GM12878 (cell line): ENCODE results near the gene BMPR1B. TPM values are rescaled to one million over a fixed set of nuclear protein-coding genes. Genes with fewer than 3 reads are reported as not detected.

Experiments used
- ATAC-seq: fragments of 200-7000 bp; cut with Tn5 transposase; 3 replicates; pipeline ENCODE4 v1.9.1; 2020; ENCODE audit warnings: mild to moderate bottlenecking, moderate library complexity
- BruUV-seq: library from RNA; stranded (reverse); fragments of 400-500 nt; replicated peaks from 2 replicates; lab custom pipeline; 2021; lab: Mats Ljungman, UMichigan
- CTCF ChIA-PET: fragments of 300-600 bp; sonication (Branson Sonifier 250); formaldehyde crosslinking; extraction: SDS; loops from one replicate; lab custom pipeline; 2021; ENCODE audit warnings: inconsistent platforms; lab: Yijun Ruan, JAX
- POLR2A ChIA-PET: fragments of 350-600 bp; formaldehyde crosslinking; extraction: SDS; loops from one replicate; lab custom pipeline; 2021; ENCODE audit warnings: inconsistent platforms; lab: Charles Lee
- RAD21 ChIA-PET: fragments of 300-600 bp; sonication (Branson Sonifier 250); formaldehyde crosslinking; loops from one replicate; lab custom pipeline; 2023; ENCODE audit warnings: antibody characterized with exemption; ENCODE audit not compliant: unreplicated experiment; lab: Charles Lee
- SMC1A ChIA-PET: fragments of 300-600 bp; sonication (Branson Sonifier 250); formaldehyde crosslinking; loops from one replicate; lab custom pipeline; 2023; ENCODE audit not compliant: unreplicated experiment, uncharacterized antibody; lab: Charles Lee
- DNase-seq: peaks from one replicate; pipeline ENCODE4 v3.0.0-alpha.2; 2011; ENCODE audit warnings: low read depth, low spot score
- FAIRE-seq: peaks from 3 replicates; lab custom pipeline; 2011; peaks lifted over from hg19 to GRCh38; lab: Jason Lieb, UNC
- H2AFZ ChIP-seq: 2 replicates; pipeline ENCODE4 v1.6.0; 2011; ENCODE audit warnings: low read depth, low read length, control low read depth; ENCODE audit not compliant: control insufficient read depth
- H3K27ac ChIP-seq: 2 replicates; pipeline ENCODE4 v1.5.1; 2011; ENCODE audit warnings: control low read depth; ENCODE audit not compliant: control insufficient read depth, insufficient read depth
- H3K27me3 ChIP-seq, 2 experiments: replicated peaks in 1 of 2; 2 replicates each; pipeline versions ENCODE4 v1.6.0 to v1.6.1; 2011; ENCODE audit warnings: low read length in 1 of 2; ENCODE audit not compliant: control insufficient read depth in 2 of 2, insufficient read depth in 2 of 2
- H3K36me3 ChIP-seq, 2 experiments: 2 replicates each; pipeline ENCODE4 v1.5.1; 2011; ENCODE audit warnings: low read length in 1 of 2; ENCODE audit not compliant: control insufficient read depth in 2 of 2, insufficient read depth in 2 of 2
- H3K4me1 ChIP-seq: 2 replicates; pipeline ENCODE4 v1.6.1; 2011; ENCODE audit warnings: mild to moderate bottlenecking, low read length, moderate library complexity, mixed read lengths; ENCODE audit not compliant: control insufficient read depth, insufficient read depth
- H3K4me2 ChIP-seq: 2 replicates; pipeline ENCODE4 v1.6.0; 2011; ENCODE audit warnings: control low read depth; ENCODE audit not compliant: control insufficient read depth, insufficient read depth
- H3K4me3 ChIP-seq: fragments of 200-600 bp; sonication (generic); 2 replicates; pipeline ENCODE4 v1.5.1; 2016
- H3K79me2 ChIP-seq: 2 replicates; pipeline ENCODE4 v1.6.0; 2011; ENCODE audit warnings: low read length; ENCODE audit not compliant: control insufficient read depth, insufficient read depth
- H3K9ac ChIP-seq: 2 replicates; pipeline ENCODE4 v1.8.0; 2011; ENCODE audit warnings: low read length, control low read depth, mixed read lengths; ENCODE audit not compliant: control insufficient read depth, insufficient read depth
- H3K9me3 ChIP-seq: replicated peaks from 3 replicates; pipeline ENCODE4 v1.5.1; 2011; ENCODE audit warnings: mild to moderate bottlenecking, low read length; ENCODE audit not compliant: control insufficient read depth, insufficient read depth
- H4K20me1 ChIP-seq: 2 replicates; pipeline ENCODE4 v1.6.0; 2011; ENCODE audit not compliant: control insufficient read depth, insufficient read depth
- ASH2L ChIP-seq: fragments of 300-600, 200-600 bp; sonication (generic); IDR thresholded peaks from 2 replicates; pipeline ENCODE4 v1.6.1; 2017; ENCODE audit warnings: low read depth, mild to moderate bottlenecking, borderline replicate concordance
- BACH1 ChIP-seq: fragments of 450-650 bp; IDR thresholded peaks from 2 replicates; pipeline ENCODE4 v1.6.1; 2017; ENCODE audit warnings: mild to moderate bottlenecking, borderline replicate concordance
- BCL3 ChIP-seq: IDR thresholded peaks from 2 replicates; pipeline ENCODE4 v1.6.1; 2011; ENCODE audit warnings: borderline replicate concordance, low read depth, mild to moderate bottlenecking, moderate library complexity, low read length; ENCODE audit not compliant: insufficient read depth, poor library complexity, severe bottlenecking
- BRCA1 ChIP-seq: IDR thresholded peaks from 2 replicates; pipeline ENCODE4 v1.6.1; 2011; ENCODE audit warnings: low read depth, low read length, improper control_type of control experiment
- E4F1 ChIP-seq: fragments of 450-650 bp; IDR thresholded peaks from 2 replicates; pipeline ENCODE4 v1.6.1; 2018; ENCODE audit warnings: borderline replicate concordance, mild to moderate bottlenecking; ENCODE audit not compliant: partially characterized antibody
- EP300 ChIP-seq, 2 experiments: fragments of 150-350 bp in 1 of 2; IDR thresholded peaks; 2 replicates each; pipeline ENCODE4 v1.6.1; 2011 to 2012; ENCODE audit warnings: low read depth in 2 of 2, low read length in 2 of 2, borderline replicate concordance in 1 of 2, improper control_type of control experiment in 1 of 2, inconsistent platforms in 1 of 2; ENCODE audit not compliant: control insufficient read depth in 1 of 2
- HDAC6 ChIP-seq: fragments of 200-600 bp; sonication (generic); IDR thresholded peaks from one replicate; pipeline ENCODE4 v1.8.0; 2017; ENCODE audit warnings: antibody characterized with exemption; ENCODE audit not compliant: unreplicated experiment
- IKZF2 ChIP-seq, 2 experiments: fragments of 450-650 bp; IDR thresholded peaks; 2 replicates each; pipeline ENCODE4 v1.6.1; 2017; ENCODE audit warnings: mild to moderate bottlenecking in 2 of 2, moderate library complexity in 2 of 2
- IRF4 ChIP-seq: IDR thresholded peaks from 2 replicates; pipeline ENCODE4 v1.6.1; 2011; ENCODE audit warnings: low read depth, low read length
- JUND ChIP-seq: IDR thresholded peaks from 2 replicates; pipeline ENCODE4 v1.6.1; 2012; ENCODE audit warnings: low read depth, mild to moderate bottlenecking, low read length, improper control_type of control experiment, moderate library complexity
- KLF5 ChIP-seq: fragments of 450-650 bp; IDR thresholded peaks from 2 replicates; pipeline ENCODE4 v1.6.1; 2014; ENCODE audit warnings: mild to moderate bottlenecking; ENCODE audit not compliant: partially characterized antibody
- MEF2B ChIP-seq: fragments of 450-650 bp; IDR thresholded peaks from 2 replicates; pipeline ENCODE4 v1.6.1; 2018; ENCODE audit warnings: mild to moderate bottlenecking, moderate library complexity; ENCODE audit not compliant: partially characterized antibody, poor library complexity, severe bottlenecking
- NFXL1 ChIP-seq: fragments of 450-650 bp; IDR thresholded peaks from 2 replicates; pipeline ENCODE4 v1.6.1; 2017; ENCODE audit warnings: antibody characterized with exemption, mild to moderate bottlenecking, borderline replicate concordance
- PAX8 ChIP-seq: fragments of 450-650 bp; IDR thresholded peaks from 2 replicates; pipeline ENCODE4 v1.6.1; 2017; ENCODE audit warnings: mild to moderate bottlenecking, moderate library complexity
- RUNX3 ChIP-seq: IDR thresholded peaks from 2 replicates; pipeline ENCODE4 v1.6.1; 2012; ENCODE audit warnings: low read length, inconsistent platforms
- SIN3A ChIP-seq: IDR thresholded peaks from 2 replicates; pipeline ENCODE4 v1.6.1; 2012; ENCODE audit warnings: low read depth, low read length, improper control_type of control experiment
- SIX5 ChIP-seq: IDR thresholded peaks from 2 replicates; pipeline ENCODE4 v1.6.1; 2011; ENCODE audit warnings: mild to moderate bottlenecking, low read depth, low read length, moderate library complexity; ENCODE audit not compliant: severe bottlenecking
- SMAD1 ChIP-seq: fragments of 450-650 bp; IDR thresholded peaks from 2 replicates; pipeline ENCODE4 v1.6.1; 2018; ENCODE audit warnings: mild to moderate bottlenecking, low read depth; ENCODE audit not compliant: partially characterized antibody
- ZNF207 ChIP-seq: fragments of 450-650 bp; IDR thresholded peaks from 2 replicates; pipeline ENCODE4 v1.6.1; 2014; ENCODE audit warnings: antibody characterized with exemption, mild to moderate bottlenecking, borderline replicate concordance
- ZSCAN29 ChIP-seq: fragments of 450-650 bp; IDR thresholded peaks from 2 replicates; pipeline ENCODE4 v1.6.1; 2017; ENCODE audit warnings: mild to moderate bottlenecking, moderate library complexity
- WGBS: methylation state at CpG from one replicate; pipeline ENCODE4 v1.1.6; 2016; ENCODE audit warnings: low lambda C conversion rate; ENCODE audit not compliant: insufficient replicate concordance, insufficient coverage; ENCODE audit errors: missing lambda C conversion rate; 5-methylcytosine and 5-hydroxymethylcytosine counted together
- in situ Hi-C: fragments of 300-500 bp; cut with MboI; formaldehyde crosslinking; loops from 9 replicates; pipeline ENCODE4 v1.14.3; 2018; ENCODE audit warnings: mixed read lengths
- intact Hi-C: fragments of 100-400 bp; cut with micrococcal nuclease; formaldehyde crosslinking; loops from one replicate; pipeline ENCODE4 v1.14.2; 2022; ENCODE audit not compliant: unreplicated experiment
- polyA plus RNA-seq, 11 experiments: library from polyadenylated mRNA; depleted of rRNA in 4 of 11; unstranded in 6 of 11; stranded (reverse) in 5 of 11; fragments of >200 nt; fragmentation: Nextera tagmentation in 4 of 11; fragmentation: Illumina TruSeq in 1 of 11; extraction: Ambion mirVana in 4 of 11; extraction: Trizol in 1 of 11; gene quantifications; 1 replicate in 1 of 11; 2 replicates in 10 of 11; pipeline versions ENCODE4 v1.2.1 to v1.2.3, GENCODE V29; 2011 to 2016; ENCODE audit warnings: inconsistent platforms in 2 of 11, missing spikeins in 2 of 11, low read depth in 1 of 11
- total RNA-seq, 4 experiments: library from RNA; depleted of rRNA in 3 of 4; stranded (reverse); fragments of >200 nt in 3 of 4; fragmentation: Illumina TruSeq in 1 of 4; extraction: Trizol in 1 of 4; gene quantifications; 2 replicates each; pipeline versions ENCODE4 v1.2.1 to v1.2.3, GENCODE V29; 2013 to 2021

The BMPR1B gene
- total and polyA plus RNA-seq, 10 of the 15 experiments (the other 5 are each of a cell fraction or from before 2014, with no cell fraction given), result not detected

GRCh38 chr4:95108883-95109421, 351.2 kb downstream of the BMPR1B start (continued):
- TF ChIP-seq BRCA1 (no peak), RUNX3 (no peak)

GRCh38 chr4:95114521-95114920, 356.8 kb downstream of the BMPR1B start:
- Histone ChIP-seq H4K20me1 (no peaks in the 10 kb centered on the region), H3K4me1 (no peaks in the 10 kb centered on the region), H3K4me3 (no peak overlapping the region), H3K9ac (no peak overlapping the region), H3K9me3 (no peaks in the 10 kb centered on the region), H2AFZ (no peak overlapping the region), H3K27ac (no peak overlapping the region), H3K36me3 (no peaks in the 10 kb centered on the region), H3K4me2 (no peak overlapping the region), H3K79me2 (no peaks in the 10 kb centered on the region), H3K27me3 (no peaks in the 10 kb centered on the region)
- SMC1A ChIA-PET, result no interaction called here
- POLR2A ChIA-PET, result no interaction called here
- RAD21 ChIA-PET, result no interaction called here
- in situ Hi-C loops, result no loop called here
- CTCF ChIA-PET, result no interaction called here
- intact Hi-C loops, result no loop called here
- BruUV-seq, result no TSS peak
- DNase-seq (no peak), FAIRE-seq (no peak), ATAC-seq (no peak)
- 87% methylated on average over 3 of the region's 3 CpGs for WGBS
- no peak for TF ChIP-seq IKZF2 (IDR thresholded peaks at IDR 0.05)
- TF ChIP-seq SIN3A, result no peak
- no peak for TF ChIP-seq BACH1
- no peak for TF ChIP-seq BCL3
- no peak for TF ChIP-seq MEF2B
- no peak for TF ChIP-seq JUND
- no peak for TF ChIP-seq HDAC6
- no peak for TF ChIP-seq ASH2L
- no peak for TF ChIP-seq SIX5
- TF ChIP-seq NFXL1, result no peak
- no peak for TF ChIP-seq EP300 (IDR thresholded peaks at IDR 0.05; ENCODE audit: borderline replicate concordance in 1 of 2, control insufficient read depth in 1 of 2, low read depth in 2 of 2, low read length in 2 of 2)
- no peak for TF ChIP-seq ZNF207
- no peak for TF ChIP-seq E4F1
- no peak for TF ChIP-seq SMAD1
- TF ChIP-seq ZSCAN29, result no peak
- TF ChIP-seq IRF4, result no peak
- no peak for TF ChIP-seq KLF5
- no peak for TF ChIP-seq PAX8
